Adrenal gland (tissue), 5 donors: ENCODE measurements around the gene NEDD8.
"Not testable (repeated sequence)": the region's sequence is repeated elsewhere in the genome, so short reads cannot be mapped to it uniquely, and the experiment has no call there.

ENCODE experiments used
- POLR2A ChIP-seq, 2 donors: fragments of 450-650 bp; IDR thresholded peaks; one replicate each; pipeline ENCODE4 v1.6.1; 2017; ENCODE audit warnings: antibody characterized with exemption in 2 of 2, mild to moderate bottlenecking in 2 of 2, moderate library complexity in 1 of 2
- TF ChIP-seq, protein P1 (sequence below), 6 experiments: fragments of 450-650 bp in 4 of 6; fragments of 200-600 bp in 2 of 6; sonication (generic) in 1 of 6; IDR thresholded peaks; 1 replicate in 5 of 6; 2 replicates in 1 of 6; pipeline versions ENCODE4 v1.5.1 to v1.8.0; 2016 to 2021; ENCODE audit warnings: antibody characterized with exemption in 6 of 6, mild to moderate bottlenecking in 2 of 6, moderate library complexity in 1 of 6
- donor health status: DM: no; HTN: no; CAD: no.

DNA sequence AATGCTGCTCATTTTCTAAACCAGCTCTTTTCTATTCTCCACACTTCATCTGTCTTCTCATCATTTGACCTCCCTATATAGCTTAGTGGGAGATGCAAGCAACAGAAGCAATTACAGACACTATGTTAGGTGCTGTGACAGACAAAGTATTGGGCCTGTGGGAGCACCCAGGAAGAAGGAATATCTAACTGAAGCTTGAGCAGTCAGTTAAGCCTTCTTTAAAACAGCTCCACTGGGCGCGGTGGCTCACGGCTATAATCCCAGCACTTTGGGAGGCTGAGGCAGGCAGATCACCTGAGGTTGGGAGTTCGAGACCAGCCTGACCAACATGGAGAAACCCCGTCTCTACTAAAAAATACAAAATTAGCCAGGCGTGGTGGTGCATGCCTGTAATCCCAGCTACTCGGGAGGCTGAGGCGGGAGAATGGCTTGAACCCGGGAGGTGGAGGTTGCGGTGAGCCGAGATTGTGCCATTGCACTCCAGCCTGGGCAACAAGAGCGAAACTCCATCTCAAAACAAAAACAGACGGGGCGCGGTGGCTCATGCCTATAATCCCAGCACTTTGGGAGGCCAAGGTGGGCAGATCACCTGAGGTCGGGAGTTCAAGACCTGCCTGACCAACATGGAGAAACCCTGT lies 28.8 kb downstream of the NEDD8 start:
- TF ChIP-seq, protein P1, sequence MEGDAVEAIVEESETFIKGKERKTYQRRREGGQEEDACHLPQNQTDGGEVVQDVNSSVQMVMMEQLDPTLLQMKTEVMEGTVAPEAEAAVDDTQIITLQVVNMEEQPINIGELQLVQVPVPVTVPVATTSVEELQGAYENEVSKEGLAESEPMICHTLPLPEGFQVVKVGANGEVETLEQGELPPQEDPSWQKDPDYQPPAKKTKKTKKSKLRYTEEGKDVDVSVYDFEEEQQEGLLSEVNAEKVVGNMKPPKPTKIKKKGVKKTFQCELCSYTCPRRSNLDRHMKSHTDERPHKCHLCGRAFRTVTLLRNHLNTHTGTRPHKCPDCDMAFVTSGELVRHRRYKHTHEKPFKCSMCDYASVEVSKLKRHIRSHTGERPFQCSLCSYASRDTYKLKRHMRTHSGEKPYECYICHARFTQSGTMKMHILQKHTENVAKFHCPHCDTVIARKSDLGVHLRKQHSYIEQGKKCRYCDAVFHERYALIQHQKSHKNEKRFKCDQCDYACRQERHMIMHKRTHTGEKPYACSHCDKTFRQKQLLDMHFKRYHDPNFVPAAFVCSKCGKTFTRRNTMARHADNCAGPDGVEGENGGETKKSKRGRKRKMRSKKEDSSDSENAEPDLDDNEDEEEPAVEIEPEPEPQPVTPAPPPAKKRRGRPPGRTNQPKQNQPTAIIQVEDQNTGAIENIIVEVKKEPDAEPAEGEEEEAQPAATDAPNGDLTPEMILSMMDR (IDR thresholded peaks at IDR 0.05): not testable (repeated sequence)
- TF ChIP-seq POLR2A (IDR thresholded peaks at IDR 0.05): not testable (repeated sequence)
